Right hindlimb (tissue), 1 donor: ENCODE results near the gene TRAFD1.
A peak's percentile ranks its signal among the peaks of the same experiment; 100 is the strongest.
"Not testable (repeated sequence)": the region's sequence is repeated elsewhere in the genome, so short reads cannot be mapped to it uniquely, and the experiment has no call there.

Experiments used
- DNase-seq: peaks from one replicate; pipeline ENCODE4 v3.0.0-alpha.2; 2018

The TRAFD1 gene, protein sequence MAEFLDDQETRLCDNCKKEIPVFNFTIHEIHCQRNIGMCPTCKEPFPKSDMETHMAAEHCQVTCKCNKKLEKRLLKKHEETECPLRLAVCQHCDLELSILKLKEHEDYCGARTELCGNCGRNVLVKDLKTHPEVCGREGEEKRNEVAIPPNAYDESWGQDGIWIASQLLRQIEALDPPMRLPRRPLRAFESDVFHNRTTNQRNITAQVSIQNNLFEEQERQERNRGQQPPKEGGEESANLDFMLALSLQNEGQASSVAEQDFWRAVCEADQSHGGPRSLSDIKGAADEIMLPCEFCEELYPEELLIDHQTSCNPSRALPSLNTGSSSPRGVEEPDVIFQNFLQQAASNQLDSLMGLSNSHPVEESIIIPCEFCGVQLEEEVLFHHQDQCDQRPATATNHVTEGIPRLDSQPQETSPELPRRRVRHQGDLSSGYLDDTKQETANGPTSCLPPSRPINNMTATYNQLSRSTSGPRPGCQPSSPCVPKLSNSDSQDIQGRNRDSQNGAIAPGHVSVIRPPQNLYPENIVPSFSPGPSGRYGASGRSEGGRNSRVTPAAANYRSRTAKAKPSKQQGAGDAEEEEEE

DNA sequence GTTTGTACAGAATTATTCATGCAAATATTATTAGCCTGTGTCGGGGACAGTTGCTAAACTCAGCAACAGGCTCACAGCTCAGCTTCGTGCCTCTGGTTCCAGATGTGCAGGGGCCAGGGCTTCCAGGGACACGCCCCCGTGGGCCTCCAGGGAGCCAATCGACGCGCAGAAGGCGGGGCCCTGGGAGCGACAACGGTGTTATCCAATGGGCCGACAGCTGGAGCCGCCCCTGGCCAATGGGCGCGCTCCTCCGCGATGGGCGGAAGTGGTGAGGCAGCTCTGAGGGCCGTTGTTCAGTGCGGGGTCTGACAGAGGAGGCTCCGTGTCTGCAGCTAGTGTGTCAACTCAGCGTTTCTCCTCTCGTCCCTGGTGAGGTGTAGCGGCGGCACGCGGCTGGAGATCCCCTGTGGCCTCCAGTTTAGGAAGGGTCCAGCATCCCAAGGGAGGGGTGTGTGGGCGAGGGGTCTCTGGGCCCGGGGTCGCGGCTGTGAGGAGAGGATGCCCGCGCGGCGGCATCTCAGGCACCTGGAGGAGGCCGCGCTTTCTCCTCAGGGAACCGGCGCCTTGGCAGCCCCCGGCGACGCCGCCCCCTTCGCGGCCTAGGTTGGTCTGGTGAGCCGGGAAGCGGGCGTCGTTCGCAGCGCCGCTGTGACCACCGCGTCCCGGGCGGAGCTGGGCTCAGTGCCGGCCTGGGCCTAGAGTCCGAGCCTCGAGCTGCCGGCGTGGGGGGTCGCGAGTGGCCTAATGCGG, at the start of gene TRAFD1:
TSS of gene TRAFD1 (plus strand) at position 311 of the 750 bp plus-strand sequence. CDS start 4,963 bp downstream, outside the sequence.
- peak; percentile 99 for DNase-seq

DNA sequence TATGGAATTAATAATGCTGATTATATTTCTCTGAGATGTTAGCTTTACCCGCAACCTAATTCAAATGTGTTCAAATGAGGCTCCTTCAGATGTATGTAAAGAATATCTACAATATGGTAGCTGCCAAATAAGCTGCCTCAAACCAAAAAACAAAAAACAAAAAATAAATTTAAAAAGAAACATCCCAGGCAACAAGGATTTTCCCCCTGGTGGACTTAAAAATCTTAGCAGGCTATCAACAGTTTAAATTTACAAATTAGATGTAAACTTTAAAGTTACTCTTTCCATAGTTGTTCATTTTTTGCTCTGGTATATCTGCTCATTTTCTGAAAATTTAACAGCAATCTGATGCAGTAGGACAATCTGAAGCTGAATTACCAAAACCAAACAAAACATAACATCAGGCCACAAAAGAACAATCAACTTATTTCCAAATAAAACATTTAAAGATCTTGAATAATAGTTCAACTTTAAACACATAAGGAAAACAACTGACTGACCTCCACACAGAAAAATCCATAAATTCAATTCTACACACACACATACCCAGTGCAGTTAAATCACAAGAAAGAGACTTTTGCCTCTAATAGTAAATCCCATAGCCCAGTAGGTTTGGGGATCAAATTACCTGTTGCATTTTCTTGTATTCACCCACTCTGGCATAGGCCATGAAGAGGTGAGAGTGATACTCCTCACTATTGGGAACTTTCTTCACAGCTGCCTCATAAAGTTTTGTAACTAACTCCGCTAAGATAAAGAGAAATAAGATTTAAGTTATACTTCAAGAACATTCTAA, 38.1 kb upstream of the TRAFD1 start:
- no peak for DNase-seq

DNA sequence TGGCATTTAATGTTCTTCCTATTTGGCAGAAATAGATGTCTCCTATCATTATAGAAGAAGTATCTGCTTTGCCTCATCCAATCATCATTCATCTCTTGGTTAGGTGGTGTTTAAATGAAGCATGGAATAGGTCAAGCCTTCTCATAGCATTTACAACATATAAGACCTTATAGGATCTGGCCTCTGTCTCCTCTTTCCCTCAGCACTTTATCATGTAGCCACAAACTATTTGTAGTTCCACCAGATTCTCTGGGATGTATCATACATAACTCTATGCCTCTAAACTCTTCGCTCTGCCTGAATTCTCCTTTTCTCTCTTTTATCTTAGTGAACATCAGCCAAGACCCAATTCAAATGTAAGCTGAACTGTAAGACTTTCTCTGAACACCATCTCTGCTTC, 37.5 kb upstream of the TRAFD1 start:
- DNase-seq, result no peak

DNA sequence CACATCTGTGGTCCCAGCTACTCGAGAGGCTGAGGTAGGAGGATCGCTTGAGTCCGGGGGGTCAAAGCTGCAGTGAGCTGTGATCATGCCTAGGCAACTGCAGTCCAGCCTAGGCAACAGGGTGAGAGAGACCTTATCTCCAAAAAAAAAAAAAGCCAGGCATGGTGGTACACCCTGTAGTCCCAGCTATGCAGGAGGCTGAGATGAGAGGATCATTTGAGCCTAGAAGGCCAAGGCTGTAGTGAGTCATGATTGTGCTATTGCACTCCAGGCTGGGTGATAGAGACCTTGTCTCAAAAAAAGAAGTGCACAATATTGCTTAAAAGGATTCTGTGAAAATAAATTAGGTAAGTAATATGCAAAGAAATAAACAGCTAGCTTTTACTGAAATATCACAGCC, 33.8 kb upstream of the TRAFD1 start:
- no peak for DNase-seq

DNA sequence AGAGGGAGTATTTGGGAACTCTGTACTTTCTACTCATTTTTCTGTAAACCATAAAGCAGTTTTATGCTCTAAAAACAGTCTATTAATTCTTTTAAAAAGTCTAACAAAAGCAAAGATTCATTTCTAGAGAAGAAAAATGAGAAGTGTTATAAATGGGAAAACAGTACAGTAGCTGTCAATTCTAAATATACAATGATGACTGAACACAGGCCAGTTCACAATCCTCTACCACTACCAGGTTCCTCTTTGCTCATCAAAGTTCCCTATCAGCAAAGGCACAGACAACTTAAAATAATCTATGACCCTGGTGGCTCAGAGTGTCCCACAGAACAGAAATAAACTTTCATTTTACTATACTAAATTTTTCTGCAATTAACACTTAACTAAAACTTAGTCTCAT, 29.3 kb upstream of the TRAFD1 start:
- no peak for DNase-seq

DNA sequence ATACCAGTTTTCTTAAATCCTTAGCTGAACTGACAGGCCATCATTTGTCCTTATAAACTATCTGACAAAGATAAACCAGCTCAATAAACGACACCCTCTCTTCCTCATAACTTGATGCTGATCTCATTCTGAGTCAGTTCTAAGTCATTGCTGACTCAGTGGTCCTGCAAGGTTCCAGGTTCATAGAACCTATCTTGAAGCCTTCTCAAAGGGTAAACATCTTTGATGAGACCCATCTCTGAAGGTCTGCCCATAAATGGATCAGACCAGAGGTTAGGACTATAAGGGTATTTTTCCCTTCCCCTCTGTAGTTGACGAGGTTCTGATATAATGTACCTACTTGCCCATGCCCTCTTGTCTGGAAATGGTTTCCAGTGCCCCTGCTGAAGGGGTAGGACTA, 28.7 kb upstream of the TRAFD1 start:
- no peak for DNase-seq

DNA sequence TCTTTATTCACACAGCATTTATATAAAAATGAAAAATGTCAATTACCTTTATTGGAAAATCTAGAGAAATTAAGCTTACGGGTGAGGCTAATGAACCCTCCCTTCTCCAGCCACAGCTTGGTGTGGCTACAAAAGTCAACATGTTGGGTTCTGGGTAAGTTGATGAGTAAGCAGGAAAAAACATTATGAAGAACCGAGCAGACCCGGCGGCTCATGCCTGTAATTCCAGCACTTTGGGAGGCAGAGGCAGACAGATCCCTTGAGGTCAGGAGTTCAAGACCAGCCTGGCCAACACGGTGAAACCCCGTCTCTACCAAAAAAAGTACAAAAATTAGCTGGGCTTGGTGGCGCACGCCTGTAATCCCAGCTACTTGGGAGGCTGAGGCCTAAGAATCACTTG, 27.7 kb upstream of the TRAFD1 start:
- DNase-seq, result no peak

DNA sequence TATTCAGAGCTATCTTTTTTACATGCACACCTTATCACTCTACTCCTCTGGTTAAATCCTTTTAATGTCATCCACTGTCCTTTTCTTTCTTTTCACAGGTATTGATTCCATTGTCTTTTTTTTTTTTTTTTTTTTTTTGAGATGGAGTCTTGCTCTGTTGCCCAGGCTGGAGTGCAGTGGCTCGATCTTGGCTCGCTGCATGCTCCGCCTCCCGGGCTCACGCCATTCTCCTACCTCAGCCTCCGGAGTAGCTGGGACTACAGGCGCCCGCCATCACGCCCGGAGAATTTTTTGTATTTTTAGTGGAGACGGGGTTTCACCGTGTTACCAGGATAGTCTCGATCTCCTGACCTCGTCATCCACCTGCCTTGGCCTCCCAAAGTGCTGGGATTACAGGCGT, 24.9 kb upstream of the TRAFD1 start:
- not testable (repeated sequence) for DNase-seq

DNA sequence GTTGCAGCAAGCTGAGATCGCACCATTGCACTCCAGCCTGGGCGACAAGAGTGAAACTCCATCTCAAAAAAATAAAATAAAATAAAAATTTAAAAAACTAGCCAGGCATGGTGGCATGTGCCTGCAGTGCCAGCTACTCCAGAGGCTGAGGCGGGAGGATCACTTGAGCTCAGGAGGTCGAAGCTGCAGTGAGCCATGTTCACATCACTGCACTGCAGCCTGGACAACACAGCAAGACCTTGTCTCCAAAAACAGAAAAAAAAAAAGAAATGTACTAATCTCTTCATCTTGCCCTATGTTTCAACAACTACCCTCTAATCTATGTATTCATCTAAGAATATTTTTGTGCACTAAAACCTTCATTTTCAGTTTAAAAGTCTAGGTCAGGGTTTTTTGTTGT, 23.2 kb upstream of the TRAFD1 start:
- no peak for DNase-seq

DNA sequence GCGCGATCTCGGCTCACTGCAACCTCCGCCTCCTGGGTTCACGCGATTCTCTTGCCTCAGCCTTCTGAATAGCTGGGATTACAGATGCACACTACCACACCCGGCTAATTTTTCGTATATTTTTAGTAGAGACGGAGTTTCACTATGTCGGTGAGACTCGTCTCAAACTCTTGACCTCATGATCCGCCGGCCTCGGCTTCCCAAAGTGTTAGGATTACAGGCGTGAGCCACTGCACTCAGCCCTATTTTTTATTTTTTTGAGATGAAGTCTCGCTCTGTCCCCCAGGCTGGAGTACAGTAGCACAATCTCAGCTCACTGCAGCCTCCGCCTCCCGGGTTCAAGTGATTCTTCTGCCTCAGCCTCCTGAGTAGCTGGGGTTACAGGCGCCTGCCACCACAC, 22.6 kb upstream of the TRAFD1 start:
- DNase-seq, result not testable (repeated sequence)

DNA sequence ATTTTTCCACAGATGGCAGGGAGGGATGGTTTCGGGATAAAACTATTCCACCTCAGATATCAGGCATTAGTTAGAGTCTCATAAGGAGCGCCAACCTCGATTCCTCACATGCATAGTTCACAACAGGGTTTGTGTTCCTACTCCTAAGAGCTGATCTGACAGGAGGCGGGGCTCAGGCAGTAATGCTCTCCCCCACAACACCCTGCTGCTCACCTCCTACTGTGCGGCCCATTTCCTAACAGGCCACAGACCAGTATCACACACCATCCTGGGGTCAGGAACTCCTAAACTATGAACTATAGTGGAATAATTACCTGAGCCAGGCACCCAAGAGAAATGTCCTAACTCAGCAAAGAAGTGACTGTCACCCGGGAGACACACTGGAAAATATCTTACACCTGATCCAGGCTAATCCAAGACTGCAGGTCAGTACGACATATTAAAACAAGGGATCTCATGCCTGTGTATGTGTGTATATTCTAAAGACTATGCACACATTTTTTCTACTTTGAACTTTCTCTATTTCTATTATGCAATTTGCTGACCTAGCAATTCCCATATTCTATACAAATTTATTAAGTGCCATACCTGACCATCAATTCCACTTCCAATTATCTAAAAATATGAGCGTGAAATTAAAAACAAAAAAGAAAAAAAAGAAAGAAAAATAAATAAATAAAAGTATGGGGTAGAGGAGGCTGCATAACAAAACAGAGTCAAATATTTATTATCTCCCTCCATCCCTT, 21.4 kb upstream of the TRAFD1 start:
- no peak for DNase-seq

DNA sequence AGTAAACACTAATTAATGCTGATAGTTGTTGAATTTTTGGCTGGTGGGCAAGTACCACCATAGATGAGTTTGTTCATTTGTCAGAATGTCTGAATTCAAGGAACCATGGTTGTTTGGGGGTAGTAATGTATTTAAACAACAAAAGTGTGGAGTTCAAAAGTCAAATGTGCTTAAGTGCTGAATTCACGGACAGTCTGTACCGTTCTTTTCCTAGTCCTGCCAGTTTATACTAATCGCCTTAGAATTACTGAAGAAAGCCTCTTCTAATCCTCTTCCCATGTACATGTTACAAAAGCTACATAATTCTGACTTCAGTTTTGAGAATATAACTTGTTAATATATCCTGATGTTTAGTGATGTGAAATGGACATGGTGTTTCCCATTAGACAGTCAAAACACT, 19.5 kb upstream of the TRAFD1 start:
- no peak for DNase-seq

DNA sequence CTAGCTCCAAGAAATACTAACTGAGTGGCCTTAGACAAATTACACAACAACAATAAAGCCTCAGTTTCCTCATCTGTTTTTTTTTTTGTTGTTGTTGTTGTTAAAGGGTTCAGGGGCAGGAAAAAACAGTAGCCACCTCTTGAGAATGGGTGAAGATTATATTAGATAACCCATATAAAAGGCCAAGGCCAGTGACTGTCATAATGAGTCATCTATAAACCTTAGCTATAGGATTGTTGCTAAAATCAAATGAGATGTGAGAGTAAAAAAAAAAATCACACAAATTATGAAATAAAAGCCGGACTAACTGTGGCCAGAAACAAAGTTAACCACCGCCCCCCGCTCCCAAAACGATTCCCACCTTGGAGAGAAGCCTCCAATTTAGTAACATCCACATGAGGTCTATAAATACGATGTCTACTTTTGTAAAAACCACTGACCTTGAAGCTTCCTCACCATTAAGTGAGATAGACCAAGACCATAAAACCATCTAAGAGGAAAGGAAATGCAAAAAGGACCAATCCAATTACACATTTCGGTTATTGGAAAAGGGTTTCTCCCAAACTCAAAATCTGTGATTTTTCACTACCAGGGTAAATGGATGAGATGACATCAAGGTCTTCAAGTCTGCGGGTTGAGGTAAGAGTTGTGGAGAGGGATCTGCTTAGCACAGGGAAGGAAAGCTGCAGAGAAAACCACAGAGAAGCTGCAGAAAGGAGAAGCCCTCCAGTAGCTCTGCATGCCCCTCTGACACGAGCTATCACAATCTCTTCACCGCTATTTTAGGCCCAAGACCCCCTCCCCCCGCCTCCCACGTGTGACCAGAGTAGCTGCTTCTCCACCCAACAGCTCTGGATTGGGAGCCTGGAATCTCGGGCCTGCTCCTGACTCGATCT, 17.8 kb upstream of the TRAFD1 start:
- DNase-seq, result peak; percentile 56

DNA sequence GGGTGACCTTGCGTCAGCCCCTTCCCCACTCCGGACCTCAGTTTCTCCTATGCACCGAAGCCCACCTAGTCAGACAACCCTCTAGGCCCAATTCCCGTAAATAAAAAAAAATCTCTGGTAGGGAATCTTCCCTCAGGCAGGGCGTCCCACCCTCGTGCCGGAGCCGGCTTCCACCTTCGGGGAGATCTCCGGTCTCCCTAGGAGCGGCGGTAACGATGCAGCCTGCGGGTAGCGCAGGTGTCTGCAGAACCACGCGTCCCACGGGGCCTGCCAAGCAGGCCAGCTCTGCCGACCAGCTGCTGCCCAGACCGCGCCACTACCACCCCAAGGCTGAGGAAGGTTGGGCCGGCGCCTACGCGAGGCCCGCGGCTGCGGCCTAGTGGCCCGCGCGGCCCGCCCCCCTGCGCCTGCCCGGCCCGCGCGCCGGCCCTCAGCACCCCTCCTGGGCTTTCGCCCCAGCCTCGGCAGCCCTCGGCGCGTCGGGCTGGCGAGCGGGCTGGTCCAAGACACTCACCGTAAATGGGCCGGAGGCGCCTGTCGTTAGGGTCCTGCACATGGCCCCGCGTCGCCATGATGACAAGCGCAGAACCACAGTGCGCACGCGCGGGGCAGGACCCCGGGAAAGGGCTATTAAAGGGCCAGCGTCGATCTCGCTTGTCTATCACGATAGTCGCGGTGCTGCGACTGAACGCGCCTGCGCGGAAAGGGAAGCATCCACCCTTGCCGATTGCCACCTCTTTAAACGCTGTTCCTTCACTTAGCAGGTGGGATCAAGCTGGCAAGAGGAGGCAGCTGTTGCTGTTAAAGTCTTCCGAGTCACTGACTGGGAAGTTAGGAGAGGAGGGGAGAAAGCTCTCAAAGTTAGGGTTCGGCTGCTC, 16.9 kb upstream of the TRAFD1 start, which contains the start of gene NAA25:
TSS of gene NAA25 (minus strand) at position 582 of the 878 bp plus-strand sequence. CDS start at position 572, 10 bp downstream.
- DNase-seq, result peak; percentile 93

DNA sequence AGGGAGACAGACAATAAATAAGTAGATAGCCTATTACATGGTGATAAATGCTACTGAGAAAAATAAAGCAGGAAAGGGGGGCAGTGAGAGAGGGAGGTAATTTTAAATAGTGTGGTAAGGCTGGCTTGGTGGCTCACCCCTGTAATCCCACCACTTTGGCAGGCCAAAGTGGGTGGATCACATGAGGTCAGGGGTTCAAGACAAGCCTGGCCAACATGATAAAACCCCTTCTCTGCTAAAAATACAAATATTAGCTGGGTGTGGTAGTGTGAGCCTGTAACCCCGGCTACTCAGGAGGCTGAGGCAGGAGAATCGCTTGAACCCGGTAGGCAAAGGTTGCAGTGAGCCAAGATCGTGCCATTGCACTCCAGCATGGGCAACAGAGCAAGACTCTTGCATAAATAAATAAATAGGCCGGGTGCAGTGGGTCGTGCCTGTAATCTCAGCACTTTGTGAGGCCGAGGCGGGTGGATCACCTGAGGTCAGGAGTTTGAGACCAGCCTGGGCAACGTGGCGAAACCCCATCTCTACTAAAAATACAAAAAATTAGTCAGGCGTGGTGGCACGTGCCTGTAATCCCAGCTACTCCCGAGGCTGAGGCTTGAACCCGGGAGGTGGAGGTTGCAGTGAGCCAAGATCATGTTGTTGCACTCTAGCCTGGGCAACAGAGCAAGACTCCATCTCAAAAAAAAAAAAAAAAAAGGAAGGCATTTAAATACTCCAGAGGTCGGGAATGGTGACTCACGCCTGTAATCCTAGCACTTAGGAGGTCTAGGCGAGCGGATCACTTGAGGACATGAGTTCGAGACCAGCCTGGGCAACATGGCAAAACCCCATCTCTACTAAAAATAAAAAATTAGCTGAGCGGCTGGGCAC, 14.3 kb upstream of the TRAFD1 start:
- not testable (repeated sequence) for DNase-seq

DNA sequence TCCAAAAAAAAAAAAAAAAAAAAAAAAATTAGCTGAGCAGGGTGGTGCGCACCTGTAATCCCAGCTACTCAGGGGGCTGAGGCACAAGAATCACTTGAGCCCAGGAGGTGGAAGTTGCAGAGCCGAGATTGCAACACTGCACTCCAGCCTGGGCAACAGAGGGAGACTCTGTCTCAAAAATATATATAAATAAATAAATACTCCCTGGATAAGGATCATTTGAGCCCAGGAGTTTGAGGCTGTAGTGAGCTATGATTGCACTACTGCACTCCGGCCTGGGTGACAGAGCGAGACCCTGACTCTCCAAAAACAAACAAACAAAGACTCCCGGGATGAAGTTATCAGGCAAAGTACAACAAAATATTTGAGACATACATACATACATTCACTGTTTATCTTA, 13.4 kb upstream of the TRAFD1 start:
- no peak for DNase-seq

DNA sequence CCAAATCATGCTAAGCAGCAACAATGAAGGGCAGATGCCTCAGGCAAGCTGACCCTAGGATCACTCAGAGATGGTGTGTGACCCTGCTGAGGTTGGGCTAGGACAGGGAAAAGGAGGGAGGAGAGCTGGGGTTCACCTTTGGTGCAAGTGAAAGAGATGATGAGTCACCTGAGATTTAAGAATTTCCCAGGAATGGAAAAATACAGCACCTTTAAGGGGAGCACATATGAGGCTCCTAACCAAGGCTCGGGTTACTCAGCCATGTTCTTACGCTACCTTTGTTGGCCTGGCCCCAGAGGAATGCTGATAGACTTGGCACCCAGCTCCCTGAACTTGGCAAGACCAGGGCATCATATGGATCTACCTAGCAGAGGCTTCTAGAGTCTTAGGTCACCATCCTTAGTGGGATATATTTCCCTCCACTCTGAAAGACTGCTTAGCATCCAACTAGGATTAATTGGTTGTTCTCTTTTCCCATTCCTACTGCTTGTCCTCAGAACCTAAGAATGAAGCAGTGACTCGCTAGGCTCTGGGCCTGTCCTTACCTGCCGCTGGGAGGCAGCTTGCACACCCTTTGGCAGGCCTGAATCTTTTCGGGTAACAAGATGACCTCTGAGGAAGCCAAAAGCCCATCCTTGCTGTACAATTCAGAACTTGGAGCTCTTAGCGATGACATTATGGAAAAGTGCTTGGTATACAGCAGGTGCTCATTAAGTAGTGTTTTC, 12.8 kb upstream of the TRAFD1 start:
- DNase-seq, result no peak
